Ectodermal cell (in vitro differentiated cells): ENCODE results near the gene TRMT11. TPM values are rescaled to one million over a fixed set of nuclear protein-coding genes. Genes with fewer than 3 reads are reported as not detected.

Source experiments
- H3K27ac ChIP-seq: 2 replicates; pipeline ENCODE4 v1.7.0; 2013; ENCODE audit warnings: mild to moderate bottlenecking, low read depth, low read length; ENCODE audit not compliant: insufficient read depth, poor library complexity, severe bottlenecking
- H3K27me3 ChIP-seq: 2 replicates; pipeline ENCODE4 v1.7.0; 2013; ENCODE audit warnings: mild to moderate bottlenecking, low read length; ENCODE audit not compliant: insufficient read depth, control insufficient read depth, poor library complexity, severe bottlenecking
- H3K36me3 ChIP-seq: one replicate; pipeline ENCODE4 v1.7.0; 2013; ENCODE audit warnings: low read length; ENCODE audit not compliant: control insufficient read depth, insufficient read depth
- H3K4me1 ChIP-seq: one replicate; pipeline ENCODE4 v1.7.0; 2013; ENCODE audit warnings: low read length; ENCODE audit not compliant: control insufficient read depth, insufficient read depth
- H3K4me3 ChIP-seq: 2 replicates; pipeline ENCODE4 v1.7.0; 2013; ENCODE audit warnings: low read depth, low read length, control low read depth; ENCODE audit not compliant: insufficient read depth
- H3K9me3 ChIP-seq: 2 replicates; pipeline ENCODE4 v1.7.0; 2013; ENCODE audit warnings: mild to moderate bottlenecking, low read length, moderate library complexity; ENCODE audit not compliant: control insufficient read depth
- WGBS, 2 experiments: methylation state at CpG; one replicate each; pipeline ENCODE4 v1.1.7; 2013; ENCODE audit warnings: missing lambda C conversion rate in 2 of 2; 5-methylcytosine and 5-hydroxymethylcytosine counted together
- polyA plus RNA-seq, 4 experiments: library from polyadenylated mRNA; stranded (reverse); fragments of 50-300 nt; gene quantifications; one replicate each; pipeline ENCODE4 v1.2.3, GENCODE V29; 2013

The TRMT11 gene
- 33.9 TPM for polyA plus RNA-seq (2013, experiment 1 of 4)
- 34.3 TPM for polyA plus RNA-seq (2013, experiment 2 of 4)
- polyA plus RNA-seq (2013, experiment 3 of 4), result 31.9 TPM
- polyA plus RNA-seq (2013, experiment 4 of 4), result 29.2 TPM

DNA sequence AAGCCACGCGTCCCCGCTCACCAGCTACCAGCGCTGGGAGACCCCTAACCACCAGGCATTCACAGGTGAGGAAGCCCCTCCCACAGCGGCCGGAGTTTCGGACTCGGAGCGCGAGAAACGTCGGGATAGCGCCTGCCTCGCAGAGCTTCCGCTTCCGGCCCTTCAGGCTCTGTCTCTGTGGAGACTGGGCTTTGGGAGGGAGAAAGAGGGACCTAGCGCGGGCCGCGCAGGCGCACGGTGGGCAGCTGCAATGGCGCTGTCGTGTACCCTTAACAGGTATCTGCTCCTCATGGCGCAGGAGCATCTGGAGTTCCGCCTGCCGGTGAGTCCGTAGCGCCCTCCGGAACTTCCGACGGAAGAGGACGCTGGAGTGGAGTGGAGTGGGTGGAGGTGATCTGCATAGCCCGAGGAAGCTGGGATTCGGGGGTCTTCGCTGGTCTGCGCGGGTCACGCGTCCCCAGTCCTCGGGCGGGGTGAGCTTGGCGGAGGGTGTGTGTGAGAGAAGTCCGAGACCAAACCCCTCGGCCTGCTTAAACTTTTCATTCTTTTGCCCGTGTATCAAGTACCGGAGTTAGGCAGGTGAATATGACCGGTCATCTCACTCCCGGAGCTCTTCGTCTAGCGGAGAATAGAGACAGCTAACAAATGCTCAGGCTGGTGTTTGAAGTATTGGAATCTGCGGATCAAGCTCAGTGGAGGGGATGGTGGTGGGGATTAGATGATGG is at the start of gene TRMT11:
TSS of gene TRMT11 (plus strand) at position 240 of the 725 bp plus-strand sequence. CDS start at position 251, 11 bp downstream.
- peaks cover 16% of the 10 kb centered on the region for H3K4me1 ChIP-seq
- WGBS, 2 experiments, result 0 to 1% methylated on average over 52 of the region's 52 CpGs
- H3K27me3 ChIP-seq, result no peaks in the 10 kb centered on the region
- no peaks in the 10 kb centered on the region for H3K9me3 ChIP-seq
- peak within 1 kb of the TSS; percentile 85 for H3K4me3 ChIP-seq
- no peak within 1 kb of the TSS for H3K27ac ChIP-seq
- H3K36me3 ChIP-seq, result no peaks in the 10 kb centered on the region

DNA sequence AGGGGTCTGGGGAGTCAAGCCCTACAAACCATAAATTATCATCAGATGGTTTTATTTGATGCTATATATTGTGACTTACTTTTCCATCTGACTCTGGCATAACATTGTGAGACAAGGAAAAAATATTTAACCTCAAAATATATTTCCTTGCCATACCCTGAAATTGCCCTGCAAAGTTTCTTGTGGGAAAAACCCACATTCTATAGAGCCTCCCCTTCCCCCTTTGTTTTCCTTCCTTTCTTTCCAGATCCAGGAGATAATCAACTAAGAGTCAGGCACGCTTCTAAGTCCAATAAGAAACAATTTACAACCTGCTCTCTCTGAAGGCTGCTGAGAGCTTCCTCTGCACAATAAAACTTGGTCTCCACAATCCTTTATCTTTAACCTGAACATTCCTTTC is 47.3 kb upstream of the TRMT11 start:
- Histone ChIP-seq H3K36me3 (no peaks in the 10 kb centered on the region), H3K4me1 (no peaks in the 10 kb centered on the region), H3K27me3 (no peaks in the 10 kb centered on the region), H3K9me3 (no peaks in the 10 kb centered on the region), H3K4me3 (no peak overlapping the region), H3K27ac (no peak overlapping the region)
- WGBS, 2 experiments, result 81 to 82% methylated on average over 1 of the region's 1 CpG

DNA sequence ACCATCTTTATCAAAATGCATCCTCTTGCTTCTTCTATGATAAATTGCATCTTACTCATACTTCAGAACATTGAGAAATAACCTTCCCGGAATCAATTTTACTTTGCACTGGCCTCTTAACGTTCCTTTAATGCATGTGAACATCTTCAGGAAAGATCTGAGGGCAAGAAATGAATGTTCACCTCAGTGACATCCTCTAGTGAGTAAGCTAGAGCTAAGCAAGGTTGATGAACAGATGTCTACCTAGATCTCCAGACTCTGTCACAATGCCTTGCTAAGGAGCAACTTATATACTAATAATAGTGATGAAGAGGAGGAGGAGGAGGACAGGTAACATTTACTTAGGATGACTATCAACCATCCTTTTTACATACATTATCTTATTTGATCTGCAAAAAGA is 46.5 kb upstream of the TRMT11 start:
- H3K27ac ChIP-seq, result no peak overlapping the region
- H3K4me3 ChIP-seq, result no peak overlapping the region
- 88 to 89% methylated on average over 2 of the region's 2 CpGs for WGBS, 2 experiments
- no peaks in the 10 kb centered on the region for H3K4me1 ChIP-seq
- H3K27me3 ChIP-seq, result no peaks in the 10 kb centered on the region
- H3K36me3 ChIP-seq, result no peaks in the 10 kb centered on the region
- no peaks in the 10 kb centered on the region for H3K9me3 ChIP-seq

DNA sequence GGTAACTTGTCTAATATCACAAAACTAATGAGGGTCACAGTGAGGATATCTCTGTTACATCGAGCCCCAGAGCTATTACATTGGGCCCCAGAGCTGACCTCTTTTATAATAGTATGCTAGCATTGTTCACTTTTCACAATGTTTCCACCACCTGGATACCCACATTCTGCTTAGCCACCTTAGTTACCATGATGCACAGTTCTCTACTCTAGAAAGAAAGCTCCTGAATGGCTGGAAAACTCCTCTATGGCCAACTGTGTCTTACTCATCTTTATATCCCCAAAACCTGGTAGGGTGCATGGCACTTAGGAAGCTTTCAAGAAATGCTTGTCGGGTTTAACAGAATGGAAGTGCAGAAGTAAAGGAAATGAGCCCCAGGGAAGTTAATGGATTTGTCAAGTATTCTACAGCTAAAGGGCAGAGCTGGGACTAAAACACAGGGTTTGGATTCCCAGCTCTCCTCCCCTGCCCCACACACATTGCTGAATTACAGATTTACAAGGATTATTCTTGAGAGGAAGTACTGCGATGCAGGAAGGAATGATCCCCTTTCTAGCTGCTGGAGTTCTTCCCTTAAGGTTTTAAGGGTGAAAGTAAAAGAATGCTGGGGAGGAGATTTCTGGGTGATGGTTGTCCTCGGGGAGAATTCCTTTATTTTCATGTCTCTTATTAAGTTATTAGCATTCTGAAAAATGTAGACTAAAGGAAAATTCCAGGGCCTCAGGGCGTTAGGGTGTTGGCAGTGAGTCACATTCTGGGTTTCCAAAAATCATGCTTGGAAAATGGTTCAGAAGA is 45.9 kb upstream of the TRMT11 start:
- Histone ChIP-seq H3K9me3 (no peaks in the 10 kb centered on the region), H3K36me3 (no peaks in the 10 kb centered on the region), H3K27ac (no peak overlapping the region), H3K4me3 (no peak overlapping the region), H3K27me3 (no peaks in the 10 kb centered on the region), H3K4me1 (no peaks in the 10 kb centered on the region)
- 78 to 84% methylated on average over 3 to 5 of the region's 5 CpGs for WGBS, 2 experiments

DNA sequence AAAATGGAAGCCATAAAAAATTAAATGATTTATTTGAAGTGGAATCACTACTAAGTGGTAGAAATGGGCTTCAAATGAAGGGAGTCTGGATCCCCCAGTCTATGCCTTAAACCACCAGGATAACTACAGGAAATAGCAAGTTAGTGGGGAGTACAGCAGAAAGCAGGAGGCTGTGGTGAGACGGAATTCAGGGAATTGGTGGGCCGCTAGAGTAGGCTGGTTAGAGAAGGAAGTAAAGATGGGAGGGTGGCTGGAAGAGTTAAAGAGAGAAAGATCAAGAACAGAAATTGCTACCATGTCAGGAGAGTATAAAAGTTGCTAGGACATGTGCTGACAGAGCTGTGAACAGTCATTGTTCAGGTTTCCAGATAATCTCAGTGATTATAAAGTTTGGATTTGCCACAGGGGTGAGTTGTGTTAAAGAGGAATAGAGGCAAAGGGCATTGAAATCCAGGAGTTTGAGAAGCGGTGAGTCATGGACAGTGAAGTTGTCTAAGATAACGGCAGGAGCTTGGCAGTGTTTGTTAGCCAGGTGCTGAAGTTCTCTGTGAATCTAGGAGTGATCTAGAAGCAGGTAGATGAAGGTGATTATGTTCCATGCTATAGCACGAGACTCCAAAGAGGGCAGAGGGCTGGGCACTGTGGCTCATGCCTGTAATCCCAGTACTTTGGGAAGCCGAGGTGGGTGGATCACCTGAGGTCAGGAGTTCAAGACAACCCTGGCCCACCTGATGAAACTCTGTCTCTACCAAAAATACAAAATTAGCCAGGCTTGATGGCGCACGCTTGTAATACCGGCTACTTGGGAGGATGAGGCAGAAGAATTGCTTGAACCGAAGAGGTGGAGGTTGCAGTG is 43.4 kb upstream of the TRMT11 start:
- 91 to 92% methylated on average over 10 of the region's 10 CpGs for WGBS, 2 experiments
- no peaks in the 10 kb centered on the region for H3K9me3 ChIP-seq
- H3K4me1 ChIP-seq, result no peaks in the 10 kb centered on the region
- H3K27me3 ChIP-seq, result no peaks in the 10 kb centered on the region
- no peaks in the 10 kb centered on the region for H3K36me3 ChIP-seq
- H3K27ac ChIP-seq, result no peak overlapping the region
- no peak overlapping the region for H3K4me3 ChIP-seq

DNA sequence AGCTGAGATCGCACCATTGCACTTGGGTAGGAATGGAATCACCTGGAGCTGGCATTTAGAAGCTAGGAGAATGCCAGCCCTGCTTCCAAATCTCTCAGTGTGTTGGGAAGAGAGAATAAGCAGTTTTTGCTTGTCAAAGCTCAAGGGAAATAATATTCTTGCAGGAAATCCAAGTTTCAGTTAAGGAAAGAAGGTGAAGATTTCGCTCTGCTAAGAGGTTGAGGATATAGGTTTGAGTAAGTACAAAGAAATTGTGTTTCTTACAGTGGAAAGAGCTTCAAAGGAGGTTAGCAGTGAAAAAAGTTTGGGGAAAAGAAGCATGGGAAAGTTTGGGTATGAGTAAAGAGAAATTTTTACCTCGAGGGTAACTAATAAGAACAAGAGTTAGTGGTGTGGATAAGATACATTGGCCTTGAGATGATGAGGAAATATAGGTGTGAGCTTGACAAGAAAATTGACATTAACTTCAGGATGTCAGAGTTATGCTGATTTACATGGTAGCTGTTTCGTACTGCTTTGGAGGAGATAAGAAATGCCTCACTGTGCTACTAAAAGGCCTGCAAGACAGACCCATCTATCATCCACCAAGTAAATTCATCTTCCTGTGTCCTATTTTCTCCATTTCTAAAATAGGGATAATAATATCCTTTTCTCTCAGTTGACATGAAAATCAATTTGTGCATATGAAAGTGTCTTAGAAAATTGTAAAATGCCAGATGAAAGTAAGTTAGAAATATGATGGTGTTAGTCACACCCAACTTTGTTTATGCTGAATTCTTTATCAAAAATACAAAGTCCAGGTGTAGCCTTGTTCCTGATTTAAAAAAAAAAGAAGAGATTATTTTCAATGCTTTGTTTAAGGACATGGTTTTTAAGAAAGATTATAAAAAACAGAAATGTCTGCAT is 42.6 kb upstream of the TRMT11 start:
- H3K36me3 ChIP-seq, result no peaks in the 10 kb centered on the region
- no peaks in the 10 kb centered on the region for H3K27me3 ChIP-seq
- no peak overlapping the region for H3K27ac ChIP-seq
- H3K4me1 ChIP-seq, result no peaks in the 10 kb centered on the region
- 91% methylated on average over 3 to 4 of the region's 4 CpGs for WGBS, 2 experiments
- no peaks in the 10 kb centered on the region for H3K9me3 ChIP-seq
- H3K4me3 ChIP-seq, result no peak overlapping the region

DNA sequence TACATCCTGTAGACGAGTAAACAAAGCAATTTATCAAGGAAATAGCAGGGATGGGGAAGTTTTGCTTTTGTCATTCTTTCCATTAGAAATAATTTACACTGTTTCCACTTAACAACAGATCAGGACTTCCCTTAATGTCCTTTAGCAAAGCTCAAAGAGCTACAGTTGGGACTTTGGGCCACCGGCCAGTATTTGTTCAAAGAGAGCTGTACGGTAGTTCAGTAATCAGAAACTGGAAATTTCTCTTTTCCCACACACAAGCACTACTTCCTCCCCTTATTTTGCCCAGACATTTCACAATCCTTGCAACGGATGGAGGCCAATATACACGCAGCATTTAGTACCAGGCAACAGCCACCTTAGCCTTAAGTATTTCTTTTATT is 41.9 kb upstream of the TRMT11 start:
- H3K9me3 ChIP-seq, result no peaks in the 10 kb centered on the region
- no peak overlapping the region for H3K4me3 ChIP-seq
- H3K27ac ChIP-seq, result no peak overlapping the region
- no peaks in the 10 kb centered on the region for H3K36me3 ChIP-seq
- H3K4me1 ChIP-seq, result no peaks in the 10 kb centered on the region
- H3K27me3 ChIP-seq, result no peaks in the 10 kb centered on the region
- 86 to 89% methylated on average over 5 of the region's 5 CpGs for WGBS, 2 experiments

DNA sequence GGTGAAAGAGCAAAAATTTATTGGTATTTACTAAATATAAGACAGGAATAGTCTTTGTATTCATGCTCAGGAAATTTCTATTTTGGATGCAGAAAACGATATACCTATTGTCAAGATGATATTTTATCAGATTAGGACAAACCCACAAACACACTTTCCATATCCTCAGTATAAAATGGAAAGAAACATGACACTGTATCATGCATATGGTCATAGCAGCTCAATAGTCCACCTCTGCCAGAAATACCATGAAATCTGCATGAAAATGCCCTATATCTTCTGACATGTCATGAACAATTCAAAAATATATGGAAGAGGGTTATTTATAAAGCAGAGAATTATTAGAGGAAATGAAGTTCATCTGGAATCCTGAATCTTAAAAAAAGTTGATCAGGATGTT is 41.4 kb upstream of the TRMT11 start:
- Histone ChIP-seq H3K4me3 (no peak overlapping the region), H3K4me1 (no peaks in the 10 kb centered on the region), H3K36me3 (no peaks in the 10 kb centered on the region), H3K9me3 (no peaks in the 10 kb centered on the region), H3K27me3 (no peaks in the 10 kb centered on the region), H3K27ac (no peak overlapping the region)
- 100% methylated on average over 1 of the region's 1 CpG; no CpG with 5 or more reads in 1 of the 2 experiments for WGBS, 2 experiments

DNA sequence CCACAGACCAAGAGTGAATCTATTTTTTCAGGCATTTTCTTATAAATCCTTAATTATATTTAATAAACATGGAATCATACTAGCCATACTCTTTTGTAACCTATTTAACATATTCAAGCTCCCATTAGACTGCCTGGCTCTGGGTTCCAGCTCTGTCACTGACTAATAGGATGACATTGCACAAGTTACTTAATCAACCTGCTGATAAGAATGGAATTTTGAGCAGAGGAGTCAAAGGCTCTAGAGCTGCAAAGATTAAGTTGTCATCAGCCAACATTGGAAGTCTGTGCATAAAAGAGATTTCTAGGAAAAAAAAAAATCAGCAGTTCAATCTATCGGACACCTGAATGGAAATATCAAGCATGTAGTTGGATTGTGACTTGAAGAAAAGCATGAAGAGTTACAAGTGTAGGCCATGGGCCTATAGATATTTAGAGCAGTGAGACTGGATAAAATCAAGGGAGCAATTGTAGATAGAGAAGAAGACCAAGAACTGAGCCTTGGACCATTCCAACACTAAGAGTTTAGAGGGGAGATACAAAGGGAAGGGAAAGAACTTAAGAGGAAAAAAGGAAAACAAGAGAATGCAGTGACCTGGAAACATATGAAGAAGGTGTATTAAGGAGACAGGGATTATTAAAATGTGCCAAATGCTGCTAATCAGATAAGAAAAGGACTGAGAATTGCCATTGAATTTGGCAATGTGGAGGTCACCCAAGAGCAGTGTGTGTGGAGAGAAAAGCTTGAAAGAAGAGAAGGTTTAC is 40.8 kb upstream of the TRMT11 start:
- Histone ChIP-seq H3K36me3 (no peaks in the 10 kb centered on the region), H3K9me3 (no peaks in the 10 kb centered on the region), H3K4me1 (no peaks in the 10 kb centered on the region), H3K27ac (no peak overlapping the region), H3K4me3 (no peak overlapping the region), H3K27me3 (no peaks in the 10 kb centered on the region)
- WGBS, 2 experiments, result 96 to 98% methylated on average over 1 of the region's 1 CpG
